Colonic mucosa (tissue), 4 donors: ENCODE data around the gene RORB. TPM values are rescaled to one million over a fixed set of nuclear protein-coding genes. Genes with fewer than 3 reads are reported as not detected.

Source experiments
- DNase-seq: peaks from one replicate; pipeline ENCODE4 v3.0.0-alpha.2; 2020
- H3K27ac ChIP-seq: fragments of 200-600 bp; one replicate; pipeline ENCODE4 v1.8.0; 2021
- H3K27me3 ChIP-seq: fragments of 200-600 bp; one replicate; pipeline ENCODE4 v1.8.0; 2021
- H3K36me3 ChIP-seq: fragments of 200-600 bp; one replicate; pipeline ENCODE4 v1.8.0; 2021
- H3K4me1 ChIP-seq: fragments of 200-600 bp; one replicate; pipeline ENCODE4 v1.8.0; 2021; ENCODE audit warnings: mild to moderate bottlenecking
- H3K4me3 ChIP-seq: fragments of 200-600 bp; one replicate; pipeline ENCODE4 v1.8.0; 2021
- H3K9ac ChIP-seq, 2 donors: one replicate each; pipeline ENCODE4 v1.7.0; 2013; ENCODE audit warnings: control low read depth in 2 of 2, low read depth in 2 of 2, low read length in 2 of 2
- H3K9me3 ChIP-seq: fragments of 200-600 bp; one replicate; pipeline ENCODE4 v1.8.0; 2021
- CTCF ChIP-seq: fragments of 200-600 bp; IDR thresholded peaks from one replicate; pipeline ENCODE4 v1.8.0; 2022; ENCODE audit warnings: antibody characterized with exemption, mild to moderate bottlenecking
- intact Hi-C: fragments of 100-400 bp; cut with DNase I; formaldehyde crosslinking; loops from one replicate; pipeline ENCODE4 v1.14.1; 2022
- total RNA-seq, 2 donors: library from RNA; stranded (reverse); fragmentation: NEBNext Ultra II Directional in 1 of 2; extraction: Animal tissue kit (Norgen Biotek cat#: 25700) in 1 of 2; gene quantifications; one replicate each; pipeline ENCODE4 v1.2.1, GENCODE V29; 2021
- donor health status: healthy.
- donor health status: DM: no; HTN: no; CAD: no.
- donor health status: DM: no; HTN: no; CAD: no.

RORB gene
- total RNA-seq, 2 donors from 2014 or later: 0.13 to 0.15 TPM

GRCh38 chr9:74554751-74555419, 57.8 kb downstream of the RORB start:
- H3K9ac ChIP-seq: no peak overlapping the region
- no peaks in the 10 kb centered on the region for H3K27me3 ChIP-seq
- no peaks in the 10 kb centered on the region for H3K4me1 ChIP-seq
- no peak for TF ChIP-seq CTCF
- no peaks in the 10 kb centered on the region for H3K36me3 ChIP-seq
- intact Hi-C loops: no loop called here
- no peak overlapping the region for H3K27ac ChIP-seq
- H3K4me3 ChIP-seq: no peak overlapping the region
- H3K9me3 ChIP-seq: no peaks in the 10 kb centered on the region
- no peak for DNase-seq

- H3K4me3 ChIP-seq: no peak overlapping the region
- intact Hi-C loops: no loop called here
- DNase-seq: no peak
Measured at GRCh38 chr9:74555565-74555964, 58.4 kb downstream of the RORB start.

GRCh38 chr9:74556685-74557084, 59.5 kb downstream of the RORB start:
- TF ChIP-seq CTCF: no peak

More at GRCh38 chr9:74555565-74555964, 58.4 kb downstream of the RORB start:
- Histone ChIP-seq H3K9me3 (no peaks in the 10 kb centered on the region), H3K9ac (no peak overlapping the region), H3K4me1 (no peaks in the 10 kb centered on the region), H3K27me3 (no peaks in the 10 kb centered on the region), H3K27ac (no peak overlapping the region), H3K36me3 (no peaks in the 10 kb centered on the region)
- TF ChIP-seq CTCF: no peak

GRCh38 chr9:74557571-74557970, 60.4 kb downstream of the RORB start:
- Histone ChIP-seq H3K9ac (no peak overlapping the region), H3K36me3 (no peaks in the 10 kb centered on the region), H3K27ac (no peak overlapping the region), H3K4me1 (no peaks in the 10 kb centered on the region), H3K27me3 (no peaks in the 10 kb centered on the region), H3K4me3 (no peak overlapping the region), H3K9me3 (no peaks in the 10 kb centered on the region)
- DNase-seq: no peak
- intact Hi-C loops: no loop called here
- TF ChIP-seq CTCF: no peak

More at GRCh38 chr9:74556685-74557084, 59.5 kb downstream of the RORB start:
- Histone ChIP-seq H3K4me1 (no peaks in the 10 kb centered on the region), H3K9me3 (no peaks in the 10 kb centered on the region), H3K36me3 (no peaks in the 10 kb centered on the region), H3K27ac (no peak overlapping the region), H3K9ac (no peak overlapping the region), H3K27me3 (no peaks in the 10 kb centered on the region), H3K4me3 (no peak overlapping the region)
- no peak for DNase-seq
- intact Hi-C loops: no loop called here

GRCh38 chr9:74562611-74563010, 65.5 kb downstream of the RORB start:
- H3K36me3 ChIP-seq: no peaks in the 10 kb centered on the region
- DNase-seq: no peak

More at GRCh38 chr9:74562611-74563010, 65.5 kb downstream of the RORB start:
- Histone ChIP-seq H3K9me3 (no peaks in the 10 kb centered on the region), H3K4me3 (no peak overlapping the region), H3K27ac (no peak overlapping the region), H3K27me3 (no peaks in the 10 kb centered on the region), H3K9ac (no peak overlapping the region), H3K4me1 (no peaks in the 10 kb centered on the region)
- no peak for TF ChIP-seq CTCF
- intact Hi-C loops: no loop called here
